Panc1 (cell line): Measurements from ENCODE around the gene ARHGEF28. TPM values are rescaled to one million over a fixed set of nuclear protein-coding genes. Genes with fewer than 3 reads are reported as not detected.

Source experiments
- ATAC-seq: fragments of 200-7000 bp; cut with Tn5 transposase; 2 replicates; pipeline ENCODE4 v1.9.1; 2020; ENCODE audit warnings: mild to moderate bottlenecking, moderate library complexity
- BruUV-seq: library from RNA; stranded (reverse); fragments of 400-500 nt; replicated peaks from 2 replicates; lab custom pipeline; 2021; lab: Mats Ljungman, UMichigan
- CTCF ChIA-PET: fragments of 300-600 bp; sonication (Branson Sonifier 250); formaldehyde crosslinking; loops from one replicate; lab custom pipeline; 2022; ENCODE audit warnings: antibody characterized with exemption; lab: Charles Lee
- POLR2A ChIA-PET: fragments of 300-600 bp; sonication (Branson Sonifier 250); formaldehyde crosslinking; loops from one replicate; lab custom pipeline; 2022; ENCODE audit warnings: antibody characterized with exemption; lab: Charles Lee
- DNase-seq: peaks from one replicate; pipeline ENCODE4 v3.0.0-alpha.2; 2010; ENCODE audit warnings: low read depth, low spot score
- H3K27ac ChIP-seq: 2 replicates; pipeline ENCODE4 v1.5.1; 2011; ENCODE audit warnings: mild to moderate bottlenecking, low read length, inconsistent platforms
- H3K27me3 ChIP-seq: fragments of 200-500 bp; sonication (Bioruptor generic); 2 replicates; pipeline ENCODE4 v1.6.0; 2014; ENCODE audit warnings: low read length, inconsistent platforms; ENCODE audit not compliant: control insufficient read depth, insufficient read depth
- H3K36me3 ChIP-seq: fragments of 200-500 bp; sonication (Bioruptor generic); 2 replicates; pipeline ENCODE4 v1.5.1; 2014; ENCODE audit warnings: inconsistent platforms, mild to moderate bottlenecking, low read length, moderate library complexity; ENCODE audit not compliant: control insufficient read depth, insufficient read depth
- H3K4me1 ChIP-seq: 2 replicates; pipeline ENCODE4 v1.5.1; 2011; ENCODE audit warnings: inconsistent platforms, mild to moderate bottlenecking, low read length, moderate library complexity; ENCODE audit not compliant: control insufficient read depth, insufficient read depth
- H3K4me3 ChIP-seq, 2 experiments: 2 replicates each; pipeline ENCODE4 v1.5.1; 2011 to 2012; ENCODE audit warnings: low read depth in 2 of 2, low read length in 2 of 2, mild to moderate bottlenecking in 2 of 2, inconsistent platforms in 1 of 2, moderate library complexity in 1 of 2
- H3K9me3 ChIP-seq: fragments of 200-500 bp; sonication (Bioruptor generic); 2 replicates; pipeline ENCODE4 v1.5.1; 2014; ENCODE audit warnings: low read depth, mild to moderate bottlenecking, inconsistent platforms, low read length, moderate library complexity; ENCODE audit not compliant: control insufficient read depth, insufficient read depth
- POLR2AphosphoS5 ChIP-seq: IDR thresholded peaks from 2 replicates; pipeline ENCODE4 v1.6.1; 2012; ENCODE audit warnings: mild to moderate bottlenecking, low read depth, low read length, moderate library complexity
- REST ChIP-seq, 2 experiments: IDR thresholded peaks; 2 replicates each; pipeline ENCODE4 v1.6.1; 2011 to 2012; ENCODE audit warnings: low read depth in 2 of 2, control low read depth in 1 of 2, low read length in 1 of 2, mild to moderate bottlenecking in 1 of 2, moderate library complexity in 1 of 2; ENCODE audit not compliant: insufficient read depth in 1 of 2
- SIN3A ChIP-seq: IDR thresholded peaks from 2 replicates; pipeline ENCODE4 v1.6.1; 2012; ENCODE audit warnings: low read depth, mild to moderate bottlenecking, low read length, moderate library complexity, borderline replicate concordance; ENCODE audit not compliant: insufficient read depth
- TCF7L2 ChIP-seq: IDR thresholded peaks from 2 replicates; pipeline ENCODE4 v1.6.1; 2011; ENCODE audit warnings: mild to moderate bottlenecking, low read depth, low read length, inconsistent platforms
- in situ Hi-C: cut with HindIII; loops from 2 replicates; pipeline ENCODE4 v1.10.0; 2016; ENCODE audit warnings: low sequenced_read_pairs, low pct_unique_long_range_greater_than_20kb
- intact Hi-C: fragments of 100-400 bp; cut with micrococcal nuclease; formaldehyde crosslinking; loops from one replicate; pipeline ENCODE4 v1.10.0; 2022; ENCODE audit not compliant: unreplicated experiment
- total RNA-seq: library from RNA; stranded (reverse); gene quantifications from one replicate; pipeline ENCODE4 v1.2.1, GENCODE V29; 2021; ENCODE audit not compliant: unreplicated experiment
- TF ChIP-seq, protein P1 (sequence below): fragments of 450-650 bp; IDR thresholded peaks from 2 replicates; pipeline ENCODE4 v1.5.1; 2017; ENCODE audit warnings: mild to moderate bottlenecking

Gene ARHGEF28
- total RNA-seq, 1 experiment from 2014 or later: 34.8 TPM

DNA sequence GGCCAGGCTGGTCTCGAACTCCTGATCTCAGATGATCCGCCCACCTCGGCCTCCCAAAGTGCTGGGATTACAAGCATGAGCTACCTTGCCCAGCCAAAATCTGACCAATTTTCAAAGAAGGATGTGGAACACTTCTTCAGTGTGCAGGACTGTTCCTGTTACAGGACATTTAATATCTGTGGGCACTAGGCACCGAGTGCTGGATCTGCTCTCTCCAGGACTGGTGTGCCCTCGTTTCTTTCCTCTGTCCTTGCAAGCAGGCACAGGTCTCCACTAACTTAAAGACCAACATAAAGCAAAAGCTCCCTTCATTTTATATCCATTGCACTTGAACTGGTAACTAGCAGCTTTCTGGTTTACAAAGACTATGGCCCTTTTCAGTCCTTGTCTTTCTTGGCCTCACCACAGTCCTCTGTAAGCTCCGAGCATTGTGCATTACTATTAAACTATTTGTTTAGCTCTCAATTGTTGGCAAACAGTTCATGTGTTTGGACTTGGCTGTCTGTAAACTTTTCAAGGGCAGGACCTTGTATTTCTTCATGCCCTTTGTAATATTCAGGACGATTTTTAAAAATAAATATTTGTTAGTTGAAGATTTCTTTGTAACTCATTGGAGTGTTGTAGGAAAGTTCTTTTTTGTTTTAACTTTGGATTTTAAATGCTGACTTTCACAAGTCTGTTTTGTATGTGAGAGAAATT, 37.3 kb downstream of the ARHGEF28 start:
- BruUV-seq: no TSS peak
- Histone ChIP-seq H3K36me3 (0 out of 2 replicates have a peak, but pooled peaks cover 2% of the 10 kb centered on the region), H3K27me3 (no peaks in the 10 kb centered on the region), H3K4me1 (peaks cover 23% of the 10 kb centered on the region), H3K4me3 (no peak overlapping the region), H3K27ac (no peak overlapping the region), H3K9me3 (no peaks in the 10 kb centered on the region)
- DNase-seq (no peak), ATAC-seq (peak; percentile 73)
- intact Hi-C loops: no loop called here
- CTCF ChIA-PET: interaction anchor here (1.0 to 1.2 kb wide), 2 partner anchors 11 to 130 kb away, joined by 3 to 4 read pairs; no protein-coding TSS in a partner anchor
- TF ChIP-seq, protein P1, sequence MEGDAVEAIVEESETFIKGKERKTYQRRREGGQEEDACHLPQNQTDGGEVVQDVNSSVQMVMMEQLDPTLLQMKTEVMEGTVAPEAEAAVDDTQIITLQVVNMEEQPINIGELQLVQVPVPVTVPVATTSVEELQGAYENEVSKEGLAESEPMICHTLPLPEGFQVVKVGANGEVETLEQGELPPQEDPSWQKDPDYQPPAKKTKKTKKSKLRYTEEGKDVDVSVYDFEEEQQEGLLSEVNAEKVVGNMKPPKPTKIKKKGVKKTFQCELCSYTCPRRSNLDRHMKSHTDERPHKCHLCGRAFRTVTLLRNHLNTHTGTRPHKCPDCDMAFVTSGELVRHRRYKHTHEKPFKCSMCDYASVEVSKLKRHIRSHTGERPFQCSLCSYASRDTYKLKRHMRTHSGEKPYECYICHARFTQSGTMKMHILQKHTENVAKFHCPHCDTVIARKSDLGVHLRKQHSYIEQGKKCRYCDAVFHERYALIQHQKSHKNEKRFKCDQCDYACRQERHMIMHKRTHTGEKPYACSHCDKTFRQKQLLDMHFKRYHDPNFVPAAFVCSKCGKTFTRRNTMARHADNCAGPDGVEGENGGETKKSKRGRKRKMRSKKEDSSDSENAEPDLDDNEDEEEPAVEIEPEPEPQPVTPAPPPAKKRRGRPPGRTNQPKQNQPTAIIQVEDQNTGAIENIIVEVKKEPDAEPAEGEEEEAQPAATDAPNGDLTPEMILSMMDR: no peak
- TF ChIP-seq POLR2AphosphoS5 (no peak), REST (IDR thresholded peaks at IDR 0.05; ENCODE audit: insufficient read depth in 1 of 2, low read depth in 2 of 2, low read length in 1 of 2) (no peak), TCF7L2 (no peak), SIN3A (no peak)
- POLR2A ChIA-PET: interaction anchor here (0.6 kb wide), 1 partner anchor 15 kb away, joined by 6 read pairs; no protein-coding TSS in a partner anchor
- in situ Hi-C loops: no loop called here

DNA sequence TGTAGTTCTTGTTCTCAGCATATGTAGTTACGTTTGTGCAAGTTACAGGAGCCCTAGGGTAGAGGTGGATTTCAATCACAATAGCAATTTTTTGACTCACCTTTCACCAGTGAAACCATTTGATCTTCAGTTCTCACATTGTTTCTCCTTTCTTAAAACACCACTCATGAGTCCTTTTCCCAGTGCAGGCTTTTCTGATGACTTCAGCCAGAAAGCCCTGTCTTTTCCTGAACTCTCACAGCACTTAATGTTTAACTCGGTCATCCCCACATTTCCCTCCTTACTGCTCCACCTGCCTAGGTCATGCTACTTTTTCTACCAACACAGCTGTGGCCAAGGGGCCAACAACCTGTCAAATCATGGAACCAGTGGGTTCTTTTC, 37.9 kb downstream of the ARHGEF28 start:
- ChIA-PET CTCF (interaction anchor here (1.0 to 1.2 kb wide), 2 partner anchors 11 to 129 kb away, joined by 3 to 4 read pairs; no protein-coding TSS in a partner anchor), POLR2A (no interaction called here)
- intact Hi-C loops (no loop called here), in situ Hi-C loops (no loop called here)
- no peak overlapping the region for H3K4me3 ChIP-seq
- TF ChIP-seq TCF7L2 (no peak), REST (IDR thresholded peaks at IDR 0.05; ENCODE audit: insufficient read depth in 1 of 2, low read depth in 2 of 2, low read length in 1 of 2) (no peak), POLR2AphosphoS5 (no peak), SIN3A (no peak)
- TF ChIP-seq, protein P1: no peak
- H3K27ac ChIP-seq: peak overlapping the region; percentile 17; the same call in 1 of the 2 replicates
- peaks cover 23% of the 10 kb centered on the region for H3K4me1 ChIP-seq
- ATAC-seq (no peak), DNase-seq (no peak)
- H3K9me3 ChIP-seq: no peaks in the 10 kb centered on the region
- BruUV-seq: no TSS peak
- 0 out of 2 replicates have a peak, but pooled peaks cover 2% of the 10 kb centered on the region for H3K36me3 ChIP-seq
- H3K27me3 ChIP-seq: no peaks in the 10 kb centered on the region
